A549 treated with Hydrocortisone at 1 μM for 4 hours (cell line): Measurements from ENCODE around the gene CASP8. TPM values are rescaled to one million over a fixed set of nuclear protein-coding genes. Genes with fewer than 3 reads are reported as not detected.

ENCODE experiments used
- total RNA-seq: library from RNA; stranded (reverse); fragments of 200-300 nt; extraction: Qiagen RNA extraction; gene quantifications from 5 replicates; pipeline ENCODE4 v1.2.3, GENCODE V29; 2022

CASP8 gene
- 30.0 to 44.8 TPM (median 32.7 TPM) in 5 replicates for total RNA-seq

DNA sequence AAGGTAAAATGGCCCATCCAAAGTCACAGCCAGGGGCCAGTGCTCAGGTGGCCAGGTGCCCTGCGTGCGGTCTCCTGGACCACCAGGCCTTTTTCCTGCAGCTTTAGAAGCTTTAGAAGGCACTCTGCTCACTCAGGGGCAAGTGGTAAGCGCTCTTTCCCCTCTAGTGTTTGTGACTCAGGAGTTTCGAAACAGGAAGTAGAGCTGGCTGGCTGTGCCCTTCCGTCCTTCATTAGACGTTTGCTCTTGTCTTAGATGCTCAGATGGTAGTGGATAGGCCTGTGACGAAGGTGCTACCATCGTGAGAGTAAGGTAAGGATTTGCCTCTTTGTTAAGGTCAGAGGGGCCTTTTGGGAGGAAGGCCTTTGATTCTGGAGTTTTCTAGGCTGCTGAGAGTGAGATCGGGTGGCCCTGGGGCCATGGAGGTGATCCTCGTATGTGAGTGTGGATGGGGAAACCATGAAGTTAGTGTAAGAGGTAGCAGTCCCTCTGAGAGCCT, at the start of gene CASP8:
CASP8 (plus strand) TSS at position 235 of the 499 bp plus-strand sequence. CDS start 5,951 bp downstream, outside the sequence.

Other genes starting within 250 kb of the CASP8 start
- gene HYCC2, start 188.9 kb upstream of the CASP8 start, total RNA-seq: 2.9 to 5.1 TPM (median 4.6 TPM) in 5 replicates
- gene NDUFB3, start 188.5 kb upstream of the CASP8 start, total RNA-seq: 126 to 145 TPM (median 134 TPM) in 5 replicates
- gene CFLAR, start 144.4 kb upstream of the CASP8 start, total RNA-seq: 82.5 to 120 TPM (median 99.8 TPM) in 5 replicates
- 1.6 to 2.5 TPM (median 2.2 TPM) in 5 replicates for gene CASP10, start 77.4 kb upstream of the CASP8 start, total RNA-seq
- gene FLACC1, start 96.8 kb downstream of the CASP8 start, total RNA-seq: 0.16 to 0.46 TPM (median 0.17 TPM) in 5 replicates
- gene TRAK2, start 190.9 kb downstream of the CASP8 start, total RNA-seq: 11.2 to 18.0 TPM (median 14.2 TPM) in 5 replicates
- gene STRADB, start 191.2 kb downstream of the CASP8 start, total RNA-seq: 22.6 to 27.8 TPM (median 25.5 TPM) in 5 replicates